ENCODE results near the gene DCST2.

DCST2 gene

GRCh38 chr1:155001425-155001674, 32.2 kb downstream of the DCST2 start:
- Histone ChIP-seq H3K27me3 (ENCODE audit: insufficient read depth, poor library complexity, severe bottlenecking) (no peaks in the 10 kb centered on the region), H3K4me3 (replicated peaks; ENCODE audit: insufficient read depth, low read length) (peak overlapping the region; percentile 72), H3K27ac (replicated peaks) (peak overlapping the region; percentile 88)
- DNase-seq (ENCODE audit: low read depth in 1 of 2, low spot score in 1 of 2): no peak
- no peak for TF ChIP-seq GABPA (IDR thresholded peaks at IDR 0.05; ENCODE audit: low read depth)
- TF ChIP-seq SPI1 (IDR thresholded peaks at IDR 0.05; ENCODE audit: borderline replicate concordance, low read depth): no peak
- TF ChIP-seq POLR2AphosphoS5 (IDR thresholded peaks at IDR 0.05; ENCODE audit: low read depth): no peak
- TF ChIP-seq, protein P1, sequence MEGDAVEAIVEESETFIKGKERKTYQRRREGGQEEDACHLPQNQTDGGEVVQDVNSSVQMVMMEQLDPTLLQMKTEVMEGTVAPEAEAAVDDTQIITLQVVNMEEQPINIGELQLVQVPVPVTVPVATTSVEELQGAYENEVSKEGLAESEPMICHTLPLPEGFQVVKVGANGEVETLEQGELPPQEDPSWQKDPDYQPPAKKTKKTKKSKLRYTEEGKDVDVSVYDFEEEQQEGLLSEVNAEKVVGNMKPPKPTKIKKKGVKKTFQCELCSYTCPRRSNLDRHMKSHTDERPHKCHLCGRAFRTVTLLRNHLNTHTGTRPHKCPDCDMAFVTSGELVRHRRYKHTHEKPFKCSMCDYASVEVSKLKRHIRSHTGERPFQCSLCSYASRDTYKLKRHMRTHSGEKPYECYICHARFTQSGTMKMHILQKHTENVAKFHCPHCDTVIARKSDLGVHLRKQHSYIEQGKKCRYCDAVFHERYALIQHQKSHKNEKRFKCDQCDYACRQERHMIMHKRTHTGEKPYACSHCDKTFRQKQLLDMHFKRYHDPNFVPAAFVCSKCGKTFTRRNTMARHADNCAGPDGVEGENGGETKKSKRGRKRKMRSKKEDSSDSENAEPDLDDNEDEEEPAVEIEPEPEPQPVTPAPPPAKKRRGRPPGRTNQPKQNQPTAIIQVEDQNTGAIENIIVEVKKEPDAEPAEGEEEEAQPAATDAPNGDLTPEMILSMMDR (IDR thresholded peaks at IDR 0.05; ENCODE audit: insufficient read depth, low read length): no peak
- no peak for TF ChIP-seq REST (IDR thresholded peaks at IDR 0.05; ENCODE audit: insufficient replicate concordance, low read depth)

DNA sequence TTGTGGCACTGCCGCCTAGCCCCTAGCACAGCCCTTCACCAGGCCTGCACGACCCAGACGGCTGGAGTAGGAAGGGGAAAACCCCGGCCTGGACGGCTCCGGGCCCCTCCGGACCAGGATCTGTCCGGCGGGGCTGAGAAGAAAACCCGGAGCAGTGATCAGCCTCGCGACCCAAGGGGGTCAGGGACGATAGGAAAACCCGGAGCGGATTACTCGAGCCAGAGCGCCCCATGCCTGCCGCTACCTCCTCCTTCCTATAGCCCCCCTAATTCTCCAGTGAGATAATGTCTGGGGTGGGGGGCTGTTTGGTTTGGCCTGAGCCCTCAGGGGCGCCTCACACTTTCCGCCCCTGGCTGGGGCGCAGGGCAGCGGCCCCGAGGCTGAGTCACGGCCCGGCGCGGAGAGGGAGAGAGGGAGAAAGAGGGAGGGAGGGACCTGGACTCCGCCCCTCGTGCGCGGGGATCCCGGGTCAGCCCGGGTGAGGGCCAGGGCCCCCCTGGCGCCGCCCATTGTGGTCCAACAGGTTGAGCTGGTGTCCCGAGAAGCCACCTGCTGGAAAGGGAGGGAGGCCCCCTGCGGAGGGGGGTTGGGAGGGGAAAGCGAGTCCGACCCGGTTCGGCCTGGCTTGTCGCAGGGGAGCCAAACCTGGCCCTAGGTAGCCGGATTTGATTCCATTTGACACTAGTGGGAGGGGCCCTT, 32.7 kb downstream of the DCST2 start:
- DNase-seq (ENCODE audit: low read depth in 1 of 2, low spot score in 1 of 2): peak; percentile 92
- no peaks in the 10 kb centered on the region for H3K27me3 ChIP-seq (ENCODE audit: insufficient read depth, poor library complexity, severe bottlenecking)
- TF ChIP-seq REST (IDR thresholded peaks at IDR 0.05; ENCODE audit: insufficient replicate concordance, low read depth): peak; percentile 31
- TF ChIP-seq, protein P1 (IDR thresholded peaks at IDR 0.05; ENCODE audit: insufficient read depth, low read length): no peak
- H3K4me3 ChIP-seq (replicated peaks; ENCODE audit: insufficient read depth, low read length): peak overlapping the region; percentile 72
- peak overlapping the region; percentile 88 for H3K27ac ChIP-seq (replicated peaks)

DNA sequence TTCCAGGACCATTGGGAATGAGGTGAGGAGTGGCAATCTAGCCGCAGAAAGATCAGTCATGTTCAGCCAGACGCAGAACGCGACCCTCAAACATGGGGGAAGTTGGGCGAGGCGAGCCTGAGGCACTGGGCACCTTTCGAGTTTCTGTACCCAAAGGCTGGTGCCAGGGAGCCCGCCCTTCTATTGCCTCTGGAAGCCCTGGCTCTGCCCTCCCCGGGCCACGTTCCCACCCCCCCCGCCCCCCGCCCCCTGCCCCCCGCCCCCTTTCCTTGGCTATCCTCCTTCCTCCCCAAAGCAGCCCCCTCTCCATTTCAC, 33.2 kb downstream of the DCST2 start:
- Histone ChIP-seq H3K27ac (replicated peaks) (peak overlapping the region; percentile 88), H3K27me3 (ENCODE audit: insufficient read depth, poor library complexity, severe bottlenecking) (no peaks in the 10 kb centered on the region), H3K4me3 (replicated peaks; ENCODE audit: insufficient read depth, low read length) (peak overlapping the region; percentile 72)
- DNase-seq (ENCODE audit: low read depth in 1 of 2, low spot score in 1 of 2): no peak
- TF ChIP-seq REST (IDR thresholded peaks at IDR 0.05; ENCODE audit: insufficient replicate concordance, low read depth) (no peak), POLR2AphosphoS5 (IDR thresholded peaks at IDR 0.05; ENCODE audit: low read depth) (no peak; the same call in 1 of the 2 replicates), SPI1 (IDR thresholded peaks at IDR 0.05; ENCODE audit: borderline replicate concordance, low read depth) (no peak), GABPA (IDR thresholded peaks at IDR 0.05; ENCODE audit: low read depth) (no peak)
- TF ChIP-seq, protein P1 (IDR thresholded peaks at IDR 0.05; ENCODE audit: insufficient read depth, low read length): no peak
